NT2/D1 (cell line): ENCODE results near the gene BCL2.

Experiments
- YY1 ChIP-seq: IDR thresholded peaks from 2 replicates; pipeline ENCODE4 v1.6.1; 2011; ENCODE audit not compliant: insufficient read length, insufficient read depth
- ZNF274 ChIP-seq: IDR thresholded peaks from 2 replicates; pipeline ENCODE4 v1.6.1; 2011; ENCODE audit warnings: mild to moderate bottlenecking, low read depth, low read length

DNA sequence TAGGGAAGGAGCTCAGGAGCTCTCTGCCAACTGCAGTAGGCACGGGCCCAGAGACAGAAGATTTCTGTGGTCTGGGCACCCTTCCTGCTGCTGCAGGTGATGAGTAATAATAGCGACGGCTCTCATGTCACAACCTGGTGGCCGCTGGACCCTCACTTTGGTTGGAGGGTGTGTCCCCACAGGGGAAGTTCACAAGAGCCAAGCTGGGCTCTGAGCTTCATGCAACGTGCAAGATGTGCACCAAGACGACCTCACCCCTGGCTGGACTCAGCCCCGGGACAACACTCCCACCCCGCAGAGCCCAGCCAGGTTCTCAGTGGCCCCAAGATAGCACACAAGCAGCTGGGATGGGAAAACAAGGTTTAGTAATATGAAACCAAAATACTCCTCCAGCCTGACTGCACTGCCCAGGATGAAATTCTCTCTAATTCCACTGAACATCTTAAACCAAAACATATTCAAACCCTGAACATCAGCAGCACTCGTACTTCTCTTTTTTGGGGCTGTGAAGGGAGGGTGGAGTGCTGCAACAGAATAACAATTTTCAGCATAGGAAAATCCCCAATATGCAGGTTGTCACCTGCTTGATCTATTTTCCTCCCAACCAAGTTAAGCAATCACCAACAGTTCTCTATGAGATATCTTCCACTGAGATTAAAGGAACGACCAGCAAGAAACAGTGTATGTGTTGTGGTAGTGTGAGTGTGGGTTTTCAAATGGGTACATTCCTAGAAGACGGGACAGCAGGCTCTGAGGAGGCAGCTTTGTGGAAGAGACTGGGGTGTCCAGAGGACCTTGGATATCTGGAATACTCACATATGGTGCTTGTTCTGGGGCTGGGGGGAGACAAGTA, 26.5 kb downstream of the BCL2 start:
- TF ChIP-seq ZNF274 (no peak), YY1 (no peak)
